Measurements from ENCODE around the gene HYDIN.
"Not testable (repeated sequence)": the region's sequence is repeated elsewhere in the genome, so short reads cannot be mapped to it uniquely, and the experiment has no call there.

Gene HYDIN

DNA sequence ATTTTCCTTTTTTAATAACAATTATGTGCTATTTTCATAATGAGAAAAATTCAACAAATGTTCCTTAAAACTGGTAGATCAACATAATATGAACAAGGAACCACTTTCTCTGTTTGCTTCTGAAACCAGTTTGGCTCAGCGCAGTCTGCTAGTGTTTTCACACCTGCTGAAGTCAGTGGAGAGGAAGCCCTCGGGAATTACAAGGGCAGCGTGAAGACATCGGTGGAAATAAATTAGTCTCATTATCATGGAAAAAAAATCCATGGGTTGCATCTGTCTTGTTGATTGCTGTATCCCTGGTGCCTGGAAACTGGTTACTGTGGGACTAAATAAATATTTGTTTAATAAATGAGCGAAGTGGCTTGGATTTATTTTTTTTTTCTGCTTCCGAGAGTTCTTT is 245.8 kb downstream of the HYDIN start:
- DNase-seq: peak; percentile 68

DNA sequence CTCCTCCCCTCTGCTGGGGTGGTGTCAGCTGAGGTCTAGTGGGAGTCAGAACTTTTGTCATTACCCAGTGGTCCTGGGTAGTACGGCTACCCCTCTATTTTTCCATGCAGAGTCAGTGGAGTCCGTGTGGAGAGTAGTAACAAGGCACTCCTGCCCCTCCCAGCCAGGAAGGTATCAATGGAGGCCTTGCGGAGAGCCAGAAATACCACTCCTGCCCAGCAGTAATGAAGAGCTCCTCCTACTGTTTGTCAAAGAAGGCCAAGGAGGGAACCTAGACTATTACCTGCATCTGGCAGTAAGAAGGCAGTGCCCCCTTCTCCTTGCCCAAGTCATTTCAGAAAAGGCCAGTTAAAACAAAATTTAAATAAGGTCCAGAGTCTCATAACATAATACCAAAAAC is 262.2 kb downstream of the HYDIN start:
- not testable (repeated sequence) for DNase-seq

DNA sequence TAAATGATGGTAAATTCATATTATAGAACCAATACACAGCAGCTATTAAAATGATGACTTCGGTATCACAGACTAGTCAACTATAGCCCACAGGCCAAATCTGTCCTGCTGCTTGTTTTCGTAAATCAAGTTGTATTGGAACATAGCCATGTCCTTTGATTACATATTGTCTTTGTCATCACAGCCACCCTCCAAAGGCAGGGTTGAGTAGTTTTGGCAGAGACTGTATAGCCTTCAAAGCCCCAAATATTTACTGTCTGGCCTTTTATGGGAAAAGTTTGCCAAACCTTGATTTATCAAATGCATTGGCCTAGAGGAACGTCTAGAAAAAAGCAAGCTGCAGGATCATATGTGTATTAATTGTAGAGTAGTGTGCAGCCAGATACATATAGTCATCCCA is 270.4 kb downstream of the HYDIN start:
- peak; percentile 50 for DNase-seq

DNA sequence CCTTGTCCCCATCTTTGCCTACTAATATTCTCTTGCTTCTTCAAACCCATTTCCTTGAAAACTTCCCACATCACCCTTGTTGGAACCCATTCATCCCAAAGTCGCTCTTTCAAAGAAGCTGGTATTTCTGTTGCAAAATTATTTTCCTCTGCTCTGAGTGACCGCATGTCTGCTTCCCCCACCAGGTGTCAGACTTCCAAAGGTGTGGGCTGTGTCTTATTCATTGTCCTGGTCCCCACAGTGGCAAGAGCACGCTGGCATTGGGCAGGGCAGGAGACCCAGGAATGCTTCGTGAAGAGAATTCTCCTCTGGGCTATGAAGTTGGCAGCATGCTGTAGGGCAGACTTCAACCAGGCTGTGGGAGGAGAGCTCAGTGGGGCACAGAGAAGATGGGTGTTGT is 275.6 kb downstream of the HYDIN start:
- DNase-seq: not testable (repeated sequence)

DNA sequence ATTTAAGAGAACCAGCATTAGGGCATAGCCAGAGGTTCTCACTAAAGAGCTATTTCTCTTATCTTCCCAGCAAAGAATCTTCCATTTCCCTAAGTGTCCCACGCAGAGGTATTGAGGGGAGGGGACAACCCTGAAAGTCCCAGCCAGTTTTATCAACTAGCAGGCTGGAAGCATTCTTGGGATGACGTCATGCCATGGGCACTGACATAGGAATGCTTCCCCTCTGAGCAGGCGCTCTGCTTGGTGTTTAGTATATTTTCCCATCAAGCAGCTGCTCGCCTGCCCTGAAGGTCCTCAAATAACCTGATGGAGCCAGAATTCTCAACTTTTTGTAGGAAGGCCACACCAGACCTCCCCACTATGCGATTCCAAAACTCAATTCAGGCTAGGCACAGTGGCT is 276.7 kb downstream of the HYDIN start:
- DNase-seq: not testable (repeated sequence)

DNA sequence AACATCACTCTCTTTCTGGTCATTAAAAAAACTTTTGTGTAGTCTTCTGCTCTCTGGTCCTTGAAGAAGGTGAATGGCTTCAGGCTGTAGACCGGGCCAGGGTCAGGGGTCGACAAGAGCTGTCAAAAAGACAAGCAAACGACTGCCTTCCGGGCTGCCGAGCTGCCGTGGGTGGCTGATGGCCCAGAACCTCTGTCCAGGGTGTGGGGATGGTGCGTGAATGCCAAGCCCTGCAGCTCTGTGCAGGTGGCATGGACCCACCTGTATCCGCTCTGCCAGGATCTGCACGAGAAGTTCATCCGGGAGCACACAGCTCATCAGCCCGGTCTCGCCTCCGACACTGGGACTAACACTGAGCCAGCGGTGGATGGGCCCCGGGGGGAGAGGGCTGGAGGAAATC is 287.0 kb downstream of the HYDIN start:
- DNase-seq: not testable (repeated sequence)

DNA sequence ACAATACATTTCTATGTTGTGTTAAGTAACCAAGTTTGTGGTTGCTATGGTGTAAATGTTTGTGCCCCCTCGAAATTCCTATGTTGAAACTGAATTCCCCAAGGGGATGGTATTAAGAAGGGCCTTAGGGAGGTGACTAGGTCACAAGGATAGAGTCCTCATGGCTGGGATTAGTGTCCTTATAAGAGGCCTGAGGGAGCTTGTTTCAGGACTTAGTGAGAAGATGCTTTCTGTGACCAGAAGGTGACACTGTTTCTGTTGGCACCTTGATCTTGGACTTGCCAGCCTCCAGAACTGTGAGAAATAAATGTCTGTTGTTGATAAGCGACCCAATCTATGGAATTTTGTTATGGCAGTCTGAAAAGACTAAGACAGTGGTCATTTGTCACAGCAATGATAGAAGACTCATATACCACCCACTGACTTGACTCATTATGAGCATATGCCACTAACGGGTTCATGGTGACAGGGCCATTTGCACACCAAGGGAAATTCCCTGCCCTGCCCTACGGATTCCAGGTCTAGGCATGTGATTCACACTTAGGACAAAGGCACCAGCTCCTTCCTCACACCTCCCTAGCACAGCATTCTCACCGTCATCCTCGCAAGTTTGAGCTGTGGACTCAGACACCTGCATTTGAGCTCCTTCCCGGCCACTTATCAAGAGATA is 290.7 kb downstream of the HYDIN start:
- not testable (repeated sequence) for DNase-seq

DNA sequence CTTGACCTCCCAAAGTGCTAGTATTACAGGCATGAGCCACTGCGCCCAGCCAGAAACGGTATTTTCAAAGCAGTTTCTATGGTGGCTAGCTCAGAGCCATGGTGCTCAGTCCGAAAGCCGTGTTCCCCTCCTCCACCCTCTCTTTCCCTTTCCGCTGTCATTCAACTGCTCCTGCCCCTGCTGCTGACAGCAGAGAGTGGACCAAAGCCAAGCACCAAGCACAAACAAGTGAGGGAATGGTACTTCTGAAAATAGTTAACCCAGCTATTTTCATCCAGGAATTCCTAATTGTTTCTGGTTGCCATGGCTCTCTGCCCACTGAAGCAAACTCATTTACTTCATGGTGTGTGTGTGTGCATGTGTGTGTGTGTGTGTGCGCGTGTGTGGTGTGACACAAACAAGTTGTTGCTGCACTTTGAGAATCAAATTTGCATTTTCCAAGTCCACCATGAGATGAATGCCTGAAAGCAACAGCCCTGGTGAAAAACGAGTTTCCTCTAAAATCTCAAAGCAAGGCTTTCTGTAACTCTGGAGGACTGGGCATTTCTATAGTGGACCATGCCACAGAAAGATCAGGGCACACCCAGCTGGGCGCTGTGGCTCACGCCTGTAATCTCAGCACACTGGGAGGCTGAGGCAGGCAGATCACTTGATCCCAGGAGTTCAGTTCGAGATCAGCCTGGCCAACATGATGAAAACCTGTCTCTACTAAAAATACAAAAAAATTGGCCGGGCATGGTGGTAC is 293.6 kb downstream of the HYDIN start:
- not testable (repeated sequence) for DNase-seq

DNA sequence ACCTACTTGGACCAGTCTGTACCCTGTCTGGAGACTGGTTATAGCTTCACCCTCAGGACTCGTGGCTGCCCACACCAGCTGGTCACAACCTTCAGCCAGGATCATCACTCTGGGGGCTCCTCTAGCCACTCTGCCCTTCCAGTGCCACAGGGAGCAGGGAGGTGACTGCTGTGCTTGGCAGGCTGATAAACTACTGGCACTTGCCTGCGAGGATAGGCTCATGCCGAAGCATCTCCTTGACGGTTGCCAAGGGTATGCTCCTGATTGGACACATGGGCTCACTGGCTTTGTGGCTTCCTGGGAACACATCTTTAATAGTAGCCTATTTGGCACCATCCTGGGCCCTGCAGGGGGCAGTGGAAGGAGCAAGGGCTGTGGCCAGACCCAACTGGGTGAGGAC is 295.2 kb downstream of the HYDIN start:
- not testable (repeated sequence) for DNase-seq

DNA sequence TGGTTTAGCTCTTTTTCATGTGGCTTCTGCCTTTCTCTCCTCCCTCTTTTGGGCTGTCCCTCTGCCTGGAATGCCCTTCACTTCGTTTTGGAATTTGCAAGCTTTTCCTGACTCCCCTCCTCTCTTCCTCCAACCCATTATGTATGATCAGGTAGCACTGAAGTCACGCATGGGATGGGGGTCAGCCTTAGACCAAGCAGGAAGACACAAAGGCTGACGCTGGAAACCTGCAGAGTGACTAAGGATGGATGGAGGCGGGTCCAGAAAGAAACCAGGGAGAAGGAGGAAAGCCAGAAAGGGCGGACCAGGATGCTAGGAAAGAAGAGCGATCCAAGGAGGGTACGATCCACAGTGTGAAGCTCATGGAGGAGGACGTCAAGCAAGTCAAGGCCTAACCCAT is 296.8 kb downstream of the HYDIN start:
- DNase-seq: not testable (repeated sequence)

DNA sequence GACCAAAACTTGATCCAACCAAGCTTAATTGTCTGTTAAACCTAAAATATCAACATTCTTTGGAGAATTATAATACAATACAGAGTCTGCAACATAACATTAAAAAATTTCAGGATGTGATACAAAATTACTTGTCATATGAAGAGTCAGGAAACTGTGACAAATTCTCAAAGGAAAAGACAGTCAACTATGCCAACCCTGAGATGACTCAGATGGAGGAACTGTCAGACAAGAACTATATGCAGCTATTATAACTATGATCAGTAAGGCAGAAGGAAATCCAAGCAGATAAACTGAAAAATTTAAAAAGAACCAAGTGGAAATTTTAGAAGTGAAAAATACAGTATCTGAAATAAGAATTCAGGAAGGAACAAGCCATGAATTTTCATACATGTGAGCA is 299.8 kb downstream of the HYDIN start:
- not testable (repeated sequence) for DNase-seq

DNA sequence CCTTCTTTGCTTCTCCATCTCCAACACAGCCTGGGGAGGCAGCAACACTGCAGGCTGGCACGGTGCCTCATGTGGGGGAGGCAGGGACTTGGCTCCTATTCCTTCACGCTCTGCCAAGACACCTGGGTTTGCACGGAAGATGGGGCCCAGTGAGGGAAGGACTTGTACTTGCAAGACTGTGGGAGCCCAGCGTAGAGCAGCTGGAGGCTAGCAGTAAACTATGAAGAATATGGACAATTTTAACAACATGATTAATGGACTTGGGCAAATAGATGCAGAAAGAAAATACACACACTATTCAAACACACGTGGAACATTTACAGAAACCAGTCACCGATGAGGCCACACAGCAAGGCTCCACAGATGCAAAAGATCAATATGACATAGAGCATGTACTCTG is 308.4 kb downstream of the HYDIN start:
- peak; percentile 75 for DNase-seq

DNA sequence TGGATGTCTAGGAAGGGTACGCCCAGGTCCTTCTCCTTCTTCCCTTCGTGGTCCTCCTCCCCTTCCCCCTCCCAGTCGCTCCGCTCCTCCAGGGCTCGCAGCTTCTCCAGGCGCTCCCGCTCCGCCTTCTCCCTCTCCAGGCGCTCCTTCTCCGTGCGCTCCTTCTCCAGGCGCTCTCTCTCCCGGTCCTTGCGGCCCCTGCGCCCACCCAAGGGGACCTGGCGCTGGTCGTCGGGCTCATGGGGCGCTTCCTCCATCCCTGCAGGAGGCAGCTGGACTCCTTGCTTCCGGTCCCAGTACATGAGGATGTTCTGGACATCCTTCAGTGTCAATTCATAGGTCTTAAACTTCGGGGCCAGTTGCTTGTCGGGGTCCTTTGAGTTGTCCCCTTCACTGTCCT is 309.9 kb downstream of the HYDIN start:
- not testable (repeated sequence) for DNase-seq

DNA sequence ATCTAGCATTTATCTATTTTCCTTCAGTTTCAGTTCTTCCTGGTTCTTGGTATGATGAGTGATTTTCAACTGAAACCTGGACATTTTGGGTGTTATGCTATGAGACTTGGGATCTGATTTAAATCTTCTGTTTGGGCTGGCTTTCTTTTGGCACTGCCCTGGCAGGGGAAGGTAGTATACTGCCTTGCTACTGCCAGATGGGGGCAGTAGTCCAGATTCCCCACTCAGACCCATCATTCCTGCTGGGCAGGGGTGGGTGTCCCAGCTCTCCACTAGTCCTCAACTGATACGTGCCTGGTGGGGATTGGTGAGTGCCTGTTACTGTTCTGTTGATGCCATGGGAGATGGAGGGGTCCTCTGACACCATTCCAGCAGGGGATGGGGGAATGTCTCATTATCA is 342.3 kb downstream of the HYDIN start:
- DNase-seq: not testable (repeated sequence)

DNA sequence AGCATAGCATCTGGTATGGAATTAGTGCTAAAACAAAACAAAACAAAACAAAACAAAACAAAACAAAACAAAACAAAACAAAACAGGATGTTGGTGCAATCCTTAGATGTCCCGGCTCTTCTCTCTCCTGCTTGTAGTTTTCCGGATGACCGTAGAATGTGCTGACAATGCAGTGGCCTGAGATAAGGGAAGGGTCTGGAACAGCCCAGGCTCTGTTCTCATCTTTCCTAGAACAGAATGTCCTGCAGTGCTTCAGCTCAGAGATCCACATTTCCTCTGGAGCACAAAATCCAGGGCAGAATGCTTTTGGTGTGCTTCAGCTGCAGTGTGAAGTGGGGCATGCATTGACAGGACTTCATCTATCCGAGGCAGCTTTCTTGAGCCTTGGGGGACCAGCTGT is 345.9 kb downstream of the HYDIN start:
- not testable (repeated sequence) for DNase-seq

DNA sequence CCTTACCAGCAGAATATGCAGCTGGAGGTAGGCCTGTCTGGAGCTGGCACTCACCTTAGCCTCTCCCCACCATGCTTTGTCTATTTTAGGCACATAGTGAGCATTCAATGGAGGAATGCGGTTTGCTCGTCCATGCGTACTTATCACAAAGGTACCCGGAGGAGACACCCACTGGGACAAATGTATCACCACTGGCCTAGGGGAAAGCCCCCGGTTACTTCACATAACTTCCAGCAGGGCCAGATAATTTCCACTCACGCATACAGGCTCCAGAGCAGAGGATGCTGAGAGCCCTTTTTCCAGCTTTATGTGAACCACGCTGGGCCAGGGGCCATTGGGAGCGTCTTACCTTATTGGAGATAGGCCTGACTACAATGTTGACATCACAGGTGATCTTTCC is 348.2 kb downstream of the HYDIN start:
- not testable (repeated sequence) for DNase-seq

DNA sequence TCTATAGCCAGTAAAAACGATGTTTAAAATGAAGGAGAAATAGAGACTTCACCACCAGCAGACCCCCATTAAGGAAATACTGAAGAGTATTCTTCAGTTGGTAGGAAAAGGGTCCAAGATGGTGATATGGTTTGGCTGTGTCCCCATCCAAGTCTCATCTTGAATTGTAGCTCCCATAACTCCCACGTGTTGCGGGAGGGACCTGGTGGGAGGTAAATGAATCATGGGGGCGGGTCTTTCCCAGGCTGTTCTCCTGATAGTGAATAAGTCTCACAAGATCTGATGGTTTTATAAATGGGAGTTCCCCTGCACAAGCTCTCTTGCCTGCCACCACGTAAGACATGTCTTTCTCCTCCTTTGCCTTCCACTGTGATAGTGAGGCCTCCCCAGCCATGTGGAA is 352.6 kb downstream of the HYDIN start:
- not testable (repeated sequence) for DNase-seq

DNA sequence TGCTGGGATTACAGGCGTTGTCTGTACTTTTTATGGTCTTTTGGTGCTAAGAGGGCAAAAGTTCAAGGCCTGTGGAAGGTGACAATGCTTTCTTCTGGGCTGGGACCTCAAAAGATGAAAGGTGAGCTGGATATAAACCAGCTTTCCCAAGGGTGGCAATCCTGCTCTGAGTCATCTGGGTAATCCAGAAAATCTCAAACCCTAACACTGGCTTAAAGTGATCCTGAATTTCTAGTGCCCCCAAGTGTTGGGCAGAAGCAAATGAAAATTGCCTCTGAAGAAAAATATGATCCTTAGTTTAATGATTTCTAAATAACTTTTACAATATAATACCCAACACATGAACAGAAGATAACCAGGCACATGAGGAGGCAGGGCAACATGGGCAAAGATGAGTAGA is 354.1 kb downstream of the HYDIN start:
- not testable (repeated sequence) for DNase-seq

DNA sequence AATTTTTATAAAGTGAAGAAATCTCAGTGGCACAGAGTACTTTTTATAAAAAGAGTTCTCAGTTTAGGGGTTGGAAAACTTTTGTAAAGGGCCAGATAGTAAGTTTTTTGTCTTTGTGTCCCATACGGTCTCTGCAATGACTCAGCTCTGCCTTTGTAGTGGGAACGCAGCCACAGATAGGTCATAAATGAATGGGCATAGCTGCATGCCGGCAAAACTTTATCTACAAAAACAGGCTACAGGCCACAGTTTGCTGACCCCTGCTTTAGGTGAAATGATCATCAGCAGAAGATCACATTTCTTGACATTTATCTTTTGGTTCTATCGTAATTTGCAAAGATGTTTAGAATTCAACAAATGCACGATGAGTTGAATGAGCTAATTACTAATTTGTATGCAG is 365.8 kb downstream of the HYDIN start:
- DNase-seq: not testable (repeated sequence)

DNA sequence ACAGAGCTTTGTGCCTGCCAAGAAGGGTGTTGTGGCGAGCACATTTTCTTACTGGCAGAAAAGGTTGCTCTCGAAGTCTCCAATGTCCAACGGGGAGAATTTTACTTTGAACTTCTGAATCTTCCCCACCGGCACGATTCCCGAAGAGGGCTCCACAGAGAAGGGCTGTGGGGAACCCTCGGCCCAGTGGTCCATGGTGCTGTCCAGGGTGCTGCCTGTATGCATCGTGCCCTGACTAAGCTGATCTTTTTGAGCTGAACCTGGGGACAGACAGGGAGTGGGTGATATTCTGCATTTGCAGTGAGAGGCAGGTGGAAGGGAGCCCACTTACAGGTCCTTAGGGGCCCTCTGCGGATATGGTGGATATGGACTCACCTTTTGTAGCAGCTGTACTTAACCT is 368.5 kb downstream of the HYDIN start:
- DNase-seq: not testable (repeated sequence)

DNA sequence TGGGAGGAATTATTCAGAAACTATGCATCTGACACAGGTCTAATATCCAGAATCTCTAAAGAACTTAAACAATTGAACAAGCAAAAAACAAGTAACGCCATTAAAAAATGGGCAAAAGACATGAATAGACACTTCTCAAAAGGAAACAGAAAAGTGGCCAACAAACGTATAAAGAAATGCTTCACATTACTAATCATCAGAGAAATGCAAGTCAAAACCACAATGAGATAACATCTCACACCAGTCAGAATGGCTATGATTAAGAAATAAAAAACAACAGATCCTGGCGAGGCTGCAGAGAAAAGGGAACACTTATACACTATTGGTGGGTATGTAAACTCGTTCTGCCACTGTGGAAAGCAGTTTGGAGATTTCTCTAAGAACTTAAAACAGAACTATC is 379.2 kb downstream of the HYDIN start:
- DNase-seq: not testable (repeated sequence)

DNA sequence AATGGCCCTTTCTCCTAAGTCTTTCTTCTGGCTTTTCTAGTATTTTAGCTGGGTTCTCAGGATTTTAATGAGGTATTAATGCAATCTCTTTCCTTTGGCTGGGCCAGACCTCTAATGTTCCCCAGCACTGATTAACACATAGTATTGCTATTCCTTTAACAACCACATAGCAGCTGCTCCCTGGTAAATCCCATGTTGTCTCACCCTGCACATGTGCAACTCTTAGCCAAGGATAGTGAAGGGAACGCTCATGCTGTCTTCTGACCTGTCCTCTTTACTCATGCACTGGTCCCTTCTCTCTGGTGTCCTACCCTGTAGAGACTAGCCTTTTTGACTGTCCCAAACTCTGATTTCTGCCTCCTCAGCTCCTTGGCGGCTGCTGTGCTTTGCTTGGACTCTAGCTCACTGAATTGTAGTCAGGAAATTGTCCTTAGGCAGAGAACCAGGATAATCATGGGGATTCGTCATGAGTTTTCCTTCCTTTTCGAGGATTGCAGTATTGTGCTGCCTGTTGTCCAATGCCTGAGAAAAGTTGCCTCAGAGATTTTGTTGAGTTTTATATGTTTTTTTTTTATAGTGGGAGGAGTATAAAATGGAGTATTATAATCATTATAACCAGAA is 406.9 kb downstream of the HYDIN start:
- not testable (repeated sequence) for DNase-seq

DNA sequence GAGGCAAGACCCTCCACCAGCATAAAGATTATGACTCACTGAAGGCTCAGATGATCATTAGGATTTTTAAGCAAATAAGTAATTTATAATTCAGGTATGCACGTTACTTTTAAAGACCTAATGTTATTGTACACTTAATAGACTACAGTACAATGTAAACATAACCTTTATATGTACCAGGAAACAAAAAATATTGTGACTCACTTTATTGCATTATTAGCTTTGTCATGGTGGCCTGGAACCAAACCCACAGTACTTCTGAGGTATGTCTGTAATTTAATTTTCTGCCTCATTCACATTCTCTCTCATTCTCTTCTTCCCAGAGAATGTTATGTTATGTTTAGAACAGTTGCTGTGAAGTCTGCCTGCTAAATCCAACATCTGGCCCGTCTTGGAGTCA is 407.8 kb downstream of the HYDIN start:
- not testable (repeated sequence) for DNase-seq

DNA sequence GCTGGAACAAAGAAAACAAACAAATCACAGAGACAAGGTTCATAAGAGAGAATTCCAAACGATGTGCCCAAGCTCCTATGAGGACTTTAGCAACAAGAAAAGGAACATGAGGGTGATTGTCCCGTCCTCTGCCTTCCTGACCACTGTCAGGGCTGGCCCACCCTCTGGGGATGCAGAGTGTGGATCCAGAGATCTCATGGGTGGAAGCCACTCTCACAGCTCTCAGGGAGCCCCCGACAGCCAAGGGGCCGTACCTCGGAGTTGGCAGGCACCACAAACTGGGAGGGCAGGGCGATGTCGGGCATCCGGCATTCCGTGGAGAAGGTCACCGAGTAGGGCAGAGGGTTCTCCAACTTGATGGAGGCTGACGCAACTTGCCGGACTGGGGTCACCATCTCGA is 412.4 kb downstream of the HYDIN start:
- not testable (repeated sequence) for DNase-seq
